ENCODE data around the gene DHX38. TPM values are rescaled to one million over a fixed set of nuclear protein-coding genes. Genes with fewer than 3 reads are reported as not detected.

DHX38 gene
- total RNA-seq, 1 experiment from 2014 or later = 71.0 TPM

- ChIA-PET RAD21 (ENCODE audit: low non-redundant PET in 1 of 2, low total read pairs in 2 of 2, uncharacterized antibody in 2 of 2, unreplicated experiment in 2 of 2) (no interaction called here), CTCF (no interaction called here), POLR2A (no interaction called here)
- DNase-seq (ENCODE audit: low read depth, low spot score) = no peak
- H3K27me3 ChIP-seq (ENCODE audit: insufficient read depth, low read length) = peaks cover 13% of the 10 kb centered on the region
- no peak overlapping the region for H3K27ac ChIP-seq (ENCODE audit: low read depth, low read length)
- no peaks in the 10 kb centered on the region for H3K4me1 ChIP-seq (ENCODE audit: control insufficient read depth in 1 of 2, insufficient read depth in 2 of 2, low read length in 2 of 2)
- H4K20me1 ChIP-seq (ENCODE audit: insufficient read depth) = no peaks in the 10 kb centered on the region
- H2AFZ ChIP-seq (ENCODE audit: low read depth, low read length, poor library complexity, severe bottlenecking) = no peak overlapping the region
- no peak overlapping the region for H3K4me2 ChIP-seq (ENCODE audit: low read length)
- TF ChIP-seq EZH2phosphoT487 (IDR thresholded peaks at IDR 0.05; ENCODE audit: borderline replicate concordance) = no peak
- TF ChIP-seq EZH2 (IDR thresholded peaks at IDR 0.05) = no peak
- TF ChIP-seq EGR1 (IDR thresholded peaks at IDR 0.05; ENCODE audit: low read depth) = no peak
- TF ChIP-seq YY1 (IDR thresholded peaks at IDR 0.05; ENCODE audit: extremely low read depth, insufficient replicate concordance, low read depth, low read length) = no peak
- no peak for TF ChIP-seq POLR2A (IDR thresholded peaks at IDR 0.05; ENCODE audit: borderline replicate concordance, extremely low read depth, insufficient read depth, insufficient read length)
- TF ChIP-seq ZBTB33 (IDR thresholded peaks at IDR 0.05; ENCODE audit: extremely low read depth, insufficient replicate concordance, low read length) = no peak
- no peak for TF ChIP-seq REST (IDR thresholded peaks at IDR 0.05; ENCODE audit: low read depth)
- no peak for TF ChIP-seq SP1 (IDR thresholded peaks at IDR 0.05; ENCODE audit: low read depth)
- TF ChIP-seq MAX (IDR thresholded peaks at IDR 0.05) = no peak
- no peak for TF ChIP-seq POLR2AphosphoS5 (IDR thresholded peaks at IDR 0.05; ENCODE audit: low read depth, low read length)
- no peak for TF ChIP-seq TCF7L2 (IDR thresholded peaks at IDR 0.05; ENCODE audit: borderline replicate concordance, extremely low read depth, insufficient read depth, insufficient read length)
- no peak for TF ChIP-seq ATF3 (IDR thresholded peaks at IDR 0.05)
- TF ChIP-seq CEBPB (IDR thresholded peaks at IDR 0.05; ENCODE audit: low read depth) = no peak
- no peak for TF ChIP-seq ELF1 (IDR thresholded peaks at IDR 0.05; ENCODE audit: borderline replicate concordance, low read depth)
- no peak for TF ChIP-seq CTCF (IDR thresholded peaks at IDR 0.05 in 2 of 3, conservative IDR thresholded peaks at IDR 0.05 in 1 of 3; ENCODE audit: borderline replicate concordance in 1 of 3, insufficient read depth in 1 of 3, low read depth in 2 of 3, low read length in 2 of 3)
- TF ChIP-seq FOSL1 (IDR thresholded peaks at IDR 0.05; ENCODE audit: low read depth) = no peak
- no peak for TF ChIP-seq ZFX (IDR thresholded peaks at IDR 0.05)
- ATAC-seq = no peak
- H3K9ac ChIP-seq (ENCODE audit: low read length) = no peak overlapping the region
- no TSS peak for BruUV-seq (replicated peaks)
- H3K9me2 ChIP-seq (ENCODE audit: insufficient read depth) = no peaks in the 10 kb centered on the region
- H3K4me3 ChIP-seq (replicated peaks in 1 of 2; ENCODE audit: low read depth in 1 of 2, low read length in 2 of 2) = no peak overlapping the region
- H3K36me3 ChIP-seq (ENCODE audit: control insufficient read depth in 1 of 2, insufficient read depth in 2 of 2, low read length in 2 of 2) = no peaks in the 10 kb centered on the region
- no peaks in the 10 kb centered on the region for H3K79me2 ChIP-seq (ENCODE audit: insufficient read depth, low read length)
- no peaks in the 10 kb centered on the region for H3K9me3 ChIP-seq (ENCODE audit: control insufficient read depth in 1 of 2, insufficient read depth in 1 of 2, low read depth in 1 of 2, low read length in 2 of 2)
- intact Hi-C loops (cut with micrococcal nuclease) = no loop called here
Observed at GRCh38 chr16:72060405-72060804, 33.2 kb upstream of the DHX38 start.

All from HCT116 (cell line).